IMR-90 (cell line): ENCODE data around the gene PLVAP. TPM values are rescaled to one million over a fixed set of nuclear protein-coding genes. Genes with fewer than 3 reads are reported as not detected.

ENCODE experiments used
- ATAC-seq: fragments of 200-7000 bp; cut with Tn5 transposase; 2 replicates; pipeline ENCODE4 v1.9.1; 2020; ENCODE audit warnings: low read depth, mild to moderate bottlenecking, moderate library complexity
- BruUV-seq: library from RNA; stranded (reverse); fragments of 400-500 nt; replicated peaks from 2 replicates; lab custom pipeline; 2021; lab: Mats Ljungman, UMichigan
- CTCF ChIA-PET: fragments of 300-600 bp; formaldehyde crosslinking; extraction: SDS; loops from one replicate; lab custom pipeline; 2021; ENCODE audit warnings: antibody characterized with exemption; lab: Yijun Ruan, JAX
- POLR2A ChIA-PET: fragments of 300-600 bp; sonication (Branson Sonifier 250); formaldehyde crosslinking; loops from one replicate; lab custom pipeline; 2022; ENCODE audit warnings: antibody characterized with exemption; ENCODE audit not compliant: unreplicated experiment; lab: Charles Lee
- DNase-seq: peaks from one replicate; pipeline ENCODE4 v3.0.0; 2013
- H2AFZ ChIP-seq: replicated peaks from 2 replicates; pipeline ENCODE3; 2013; ENCODE audit warnings: low read length, mild to moderate bottlenecking; ENCODE audit not compliant: poor library complexity
- H2AK5ac ChIP-seq: 2 replicates; pipeline ENCODE4 v1.6.1; 2013; ENCODE audit warnings: low read depth, low read length, inconsistent platforms
- H2AK9ac ChIP-seq: replicated peaks from 2 replicates; pipeline ENCODE3; 2013; ENCODE audit warnings: mild to moderate bottlenecking, low read depth, low read length, moderate library complexity; ENCODE audit not compliant: poor library complexity
- H2BK120ac ChIP-seq: 2 replicates; pipeline ENCODE4 v1.6.1; 2013; ENCODE audit warnings: low read depth, low read length, inconsistent platforms
- H2BK15ac ChIP-seq: 3 replicates; pipeline ENCODE4 v1.6.1; 2013; ENCODE audit warnings: low read depth, low read length, inconsistent platforms
- H2BK20ac ChIP-seq: 2 replicates; pipeline ENCODE4 v1.6.1; 2013; ENCODE audit warnings: low read depth, mild to moderate bottlenecking, inconsistent platforms, low read length, moderate library complexity
- H2BK5ac ChIP-seq: 2 replicates; pipeline ENCODE4 v1.6.1; 2013; ENCODE audit warnings: mild to moderate bottlenecking, low read depth, low read length, inconsistent platforms; ENCODE audit not compliant: poor library complexity, severe bottlenecking
- H3K14ac ChIP-seq: replicated peaks from 2 replicates; pipeline ENCODE4 v1.6.1; 2013; ENCODE audit warnings: low read depth, low read length, inconsistent platforms
- H3K18ac ChIP-seq: 2 replicates; pipeline ENCODE4 v1.6.1; 2013; ENCODE audit warnings: low read depth, low read length, control low read depth
- H3K23ac ChIP-seq: 2 replicates; pipeline ENCODE4 v1.6.1; 2013; ENCODE audit warnings: low read depth, low read length, inconsistent platforms
- H3K27ac ChIP-seq: 2 replicates; pipeline ENCODE4 v1.5.1; 2013; ENCODE audit warnings: mild to moderate bottlenecking, control low read depth, low read length; ENCODE audit not compliant: insufficient read depth
- H3K27me3 ChIP-seq: 2 replicates; pipeline ENCODE4 v1.6.1; 2013; ENCODE audit warnings: low read length; ENCODE audit not compliant: control insufficient read depth, insufficient read depth
- H3K36me3 ChIP-seq: 2 replicates; pipeline ENCODE4 v1.6.1; 2013; ENCODE audit warnings: low read length, mixed read lengths; ENCODE audit not compliant: control insufficient read depth, insufficient read depth
- H3K4ac ChIP-seq: 2 replicates; pipeline ENCODE4 v1.6.1; 2013; ENCODE audit warnings: low read depth, low read length, inconsistent platforms
- H3K4me1 ChIP-seq: 2 replicates; pipeline ENCODE4 v1.6.1; 2013; ENCODE audit warnings: low read length, mixed read lengths; ENCODE audit not compliant: control insufficient read depth, insufficient read depth
- H3K4me2 ChIP-seq: 2 replicates; pipeline ENCODE4 v1.6.1; 2013; ENCODE audit warnings: low read depth, mild to moderate bottlenecking, control low read depth, low read length, moderate library complexity
- H3K4me3 ChIP-seq: 2 replicates; pipeline ENCODE4 v1.5.1; 2013; ENCODE audit warnings: low read depth, mild to moderate bottlenecking, control low read depth, low read length, moderate library complexity; ENCODE audit not compliant: insufficient read depth
- H3K56ac ChIP-seq: 2 replicates; pipeline ENCODE4 v1.6.1; 2013; ENCODE audit warnings: low read length, inconsistent platforms; ENCODE audit not compliant: insufficient read depth; ENCODE audit errors: extremely low read depth
- H3K79me1 ChIP-seq, 2 experiments: 2 replicates each; pipeline ENCODE4 v1.6.1; 2013; ENCODE audit warnings: low read length in 2 of 2, inconsistent platforms in 1 of 2, low read depth in 1 of 2
- H3K9ac ChIP-seq: 2 replicates; pipeline ENCODE4 v1.6.1; 2013; ENCODE audit warnings: low read depth, low read length, control low read depth
- H3K9me1 ChIP-seq: 2 replicates; pipeline ENCODE4 v1.6.1; 2013; ENCODE audit warnings: low read length, inconsistent platforms; ENCODE audit not compliant: insufficient read depth
- H3K9me3 ChIP-seq: 2 replicates; pipeline ENCODE4 v1.6.1; 2013; ENCODE audit warnings: low read length; ENCODE audit not compliant: control insufficient read depth, insufficient read depth
- H4K20me1 ChIP-seq: 2 replicates; pipeline ENCODE4 v1.6.1; 2013; ENCODE audit warnings: low read length, inconsistent platforms; ENCODE audit not compliant: insufficient read depth
- H4K5ac ChIP-seq: 2 replicates; pipeline ENCODE4 v1.6.1; 2013; ENCODE audit warnings: mild to moderate bottlenecking, low read depth, low read length, control low read depth
- H4K8ac ChIP-seq, 2 experiments: 2 replicates each; pipeline ENCODE4 v1.6.1; 2013; ENCODE audit warnings: low read depth in 2 of 2, low read length in 2 of 2, control low read depth in 1 of 2, inconsistent platforms in 1 of 2
- H4K91ac ChIP-seq: 2 replicates; pipeline ENCODE4 v1.6.1; 2013; ENCODE audit warnings: low read depth, low read length, inconsistent platforms; ENCODE audit not compliant: insufficient read depth
- FOS ChIP-seq: fragments of 150-350 bp; IDR thresholded peaks from 2 replicates; pipeline ENCODE4 v1.6.1; 2016; ENCODE audit warnings: low read depth, low read length
- NFE2L2 ChIP-seq: fragments of 150-350 bp; IDR thresholded peaks from 2 replicates; pipeline ENCODE4 v1.6.1; 2016; ENCODE audit warnings: low read depth, mild to moderate bottlenecking, low read length
- RCOR1 ChIP-seq: IDR thresholded peaks from 2 replicates; pipeline ENCODE4 v1.6.1; 2012; ENCODE audit warnings: mild to moderate bottlenecking, low read length, improper control_type of control experiment; ENCODE audit not compliant: insufficient replicate concordance
- WGBS, 2 experiments: methylation state at CpG; one replicate each; pipeline versions ENCODE4 v1.1.5 to v1.1.7; 2013; ENCODE audit warnings: missing lambda C conversion rate in 2 of 2; ENCODE audit not compliant: insufficient read length in 1 of 2; ENCODE audit errors: extremely low coverage in 2 of 2; 5-methylcytosine and 5-hydroxymethylcytosine counted together
- dilution Hi-C: fragments of 300-500 bp; cut with HindIII; formaldehyde crosslinking; loops from one replicate; pipeline ENCODE4 v1.14.3; 2018; ENCODE audit warnings: low sequenced_read_pairs; ENCODE audit not compliant: unreplicated experiment
- in situ Hi-C: fragments of 300-500 bp; cut with MboI; formaldehyde crosslinking; loops from 3 replicates; pipeline ENCODE4 v1.14.3; 2019; ENCODE audit warnings: low sequenced_read_pairs, inconsistent platforms, mixed read lengths
- intact Hi-C: fragments of 100-400 bp; cut with micrococcal nuclease; formaldehyde crosslinking; loops from 2 replicates; pipeline ENCODE4 v1.10.0; 2022
- polyA plus RNA-seq, 3 experiments: library from polyadenylated mRNA; depleted of rRNA; stranded (reverse); fragments of >200 nt; gene quantifications; 2 replicates each; pipeline ENCODE4 v1.2.3, GENCODE V29; 2012; ENCODE audit warnings: low replicate concordance in 1 of 3
- total RNA-seq: library from RNA; depleted of rRNA; stranded (reverse); fragments of >200 nt; gene quantifications from 2 replicates; pipeline ENCODE4 v1.2.3, GENCODE V29; 2012
- TF ChIP-seq, protein P1 (sequence below): fragments of 150-350 bp; IDR thresholded peaks from 2 replicates; pipeline ENCODE4 v1.6.1; 2016; ENCODE audit warnings: low read depth, mild to moderate bottlenecking, low read length, moderate library complexity, borderline replicate concordance
- TF ChIP-seq, protein P2 (sequence below): conservative IDR thresholded peaks from 2 replicates; pipeline ENCODE4 v1.5.1; 2012; ENCODE audit warnings: mild to moderate bottlenecking, low read depth, low read length, improper control_type of control experiment

PLVAP gene
- total and polyA plus RNA-seq, 2 of the 4 experiments (the other 2 are of a cell fraction): not detected

DNA sequence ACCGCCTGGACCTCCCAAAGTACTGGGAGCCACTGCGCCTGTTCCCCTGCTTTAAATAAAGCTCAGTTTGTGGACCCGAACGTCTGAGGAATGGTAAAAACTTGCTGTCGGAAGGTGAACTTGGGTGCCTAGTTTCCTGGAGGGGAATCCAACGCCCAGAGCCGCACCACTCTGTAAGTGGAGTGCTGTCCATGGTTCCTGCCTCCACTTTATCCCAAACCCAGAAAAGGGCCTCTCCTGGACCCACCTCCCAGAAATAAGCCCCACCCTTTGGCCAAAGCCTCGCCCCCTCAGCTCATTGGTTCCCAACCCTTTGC lies 44.8 kb downstream of the PLVAP start:
- POLR2A ChIA-PET: no interaction called here
- Histone ChIP-seq H3K4me2 (no peak overlapping the region), H3K18ac (no peak overlapping the region), H4K91ac (no peak overlapping the region), H4K8ac (no peak overlapping the region), H2AK5ac (no peak overlapping the region), H3K14ac (no peak overlapping the region), H3K9me1 (peaks cover 5% of the 10 kb centered on the region), H2BK5ac (no peak overlapping the region), H3K27me3 (no peaks in the 10 kb centered on the region), H3K4ac (no peak overlapping the region), H3K27ac (no peak overlapping the region), H2AK9ac (no peak overlapping the region), H3K9me3 (no peaks in the 10 kb centered on the region), H2BK20ac (no peak overlapping the region), H3K4me3 (no peak overlapping the region), H3K9ac (no peak overlapping the region), H2BK120ac (no peak overlapping the region), H3K4me1 (0 out of 2 replicates have a peak, but pooled peaks cover 4% of the 10 kb centered on the region), H4K20me1 (no peaks in the 10 kb centered on the region), H2BK15ac (no peak overlapping the region), H3K36me3 (peaks cover 3% of the 10 kb centered on the region; the same call in 1 of the 2 replicates), H3K79me1 (peaks cover 0 to 29% of the 10 kb centered on the region in 2 experiments; a peak in 2 of 4 replicates), H3K56ac (no peak overlapping the region), H4K5ac (no peak overlapping the region), H2AFZ (no peak overlapping the region), H3K23ac (no peak overlapping the region)
- BruUV-seq: no TSS peak
- ATAC-seq (no peak), DNase-seq (no peak)
- in situ Hi-C loops (no loop called here), intact Hi-C loops (no loop called here), dilution Hi-C loops (no loop called here)
- TF ChIP-seq, protein P1, sequence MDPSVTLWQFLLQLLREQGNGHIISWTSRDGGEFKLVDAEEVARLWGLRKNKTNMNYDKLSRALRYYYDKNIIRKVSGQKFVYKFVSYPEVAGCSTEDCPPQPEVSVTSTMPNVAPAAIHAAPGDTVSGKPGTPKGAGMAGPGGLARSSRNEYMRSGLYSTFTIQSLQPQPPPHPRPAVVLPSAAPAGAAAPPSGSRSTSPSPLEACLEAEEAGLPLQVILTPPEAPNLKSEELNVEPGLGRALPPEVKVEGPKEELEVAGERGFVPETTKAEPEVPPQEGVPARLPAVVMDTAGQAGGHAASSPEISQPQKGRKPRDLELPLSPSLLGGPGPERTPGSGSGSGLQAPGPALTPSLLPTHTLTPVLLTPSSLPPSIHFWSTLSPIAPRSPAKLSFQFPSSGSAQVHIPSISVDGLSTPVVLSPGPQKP: no peak
- TF ChIP-seq RCOR1 (no peak), FOS (no peak), NFE2L2 (no peak)
- TF ChIP-seq, protein P2, sequence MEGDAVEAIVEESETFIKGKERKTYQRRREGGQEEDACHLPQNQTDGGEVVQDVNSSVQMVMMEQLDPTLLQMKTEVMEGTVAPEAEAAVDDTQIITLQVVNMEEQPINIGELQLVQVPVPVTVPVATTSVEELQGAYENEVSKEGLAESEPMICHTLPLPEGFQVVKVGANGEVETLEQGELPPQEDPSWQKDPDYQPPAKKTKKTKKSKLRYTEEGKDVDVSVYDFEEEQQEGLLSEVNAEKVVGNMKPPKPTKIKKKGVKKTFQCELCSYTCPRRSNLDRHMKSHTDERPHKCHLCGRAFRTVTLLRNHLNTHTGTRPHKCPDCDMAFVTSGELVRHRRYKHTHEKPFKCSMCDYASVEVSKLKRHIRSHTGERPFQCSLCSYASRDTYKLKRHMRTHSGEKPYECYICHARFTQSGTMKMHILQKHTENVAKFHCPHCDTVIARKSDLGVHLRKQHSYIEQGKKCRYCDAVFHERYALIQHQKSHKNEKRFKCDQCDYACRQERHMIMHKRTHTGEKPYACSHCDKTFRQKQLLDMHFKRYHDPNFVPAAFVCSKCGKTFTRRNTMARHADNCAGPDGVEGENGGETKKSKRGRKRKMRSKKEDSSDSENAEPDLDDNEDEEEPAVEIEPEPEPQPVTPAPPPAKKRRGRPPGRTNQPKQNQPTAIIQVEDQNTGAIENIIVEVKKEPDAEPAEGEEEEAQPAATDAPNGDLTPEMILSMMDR: no peak
- WGBS, 2 experiments: 100% methylated on average over 2 of the region's 8 CpGs; no CpG with 5 or more reads in 1 of the 2 experiments
- CTCF ChIA-PET: no interaction called here
